Fibroblast of skin of right biceps (primary cell): ENCODE data around the gene MTG2.
A peak's percentile ranks its signal among the peaks of the same experiment; 100 is the strongest.

ENCODE experiments used
- DNase-seq: peaks from one replicate; pipeline ENCODE4 v3.0.0-alpha.2; 2013

The MTG2 gene

DNA sequence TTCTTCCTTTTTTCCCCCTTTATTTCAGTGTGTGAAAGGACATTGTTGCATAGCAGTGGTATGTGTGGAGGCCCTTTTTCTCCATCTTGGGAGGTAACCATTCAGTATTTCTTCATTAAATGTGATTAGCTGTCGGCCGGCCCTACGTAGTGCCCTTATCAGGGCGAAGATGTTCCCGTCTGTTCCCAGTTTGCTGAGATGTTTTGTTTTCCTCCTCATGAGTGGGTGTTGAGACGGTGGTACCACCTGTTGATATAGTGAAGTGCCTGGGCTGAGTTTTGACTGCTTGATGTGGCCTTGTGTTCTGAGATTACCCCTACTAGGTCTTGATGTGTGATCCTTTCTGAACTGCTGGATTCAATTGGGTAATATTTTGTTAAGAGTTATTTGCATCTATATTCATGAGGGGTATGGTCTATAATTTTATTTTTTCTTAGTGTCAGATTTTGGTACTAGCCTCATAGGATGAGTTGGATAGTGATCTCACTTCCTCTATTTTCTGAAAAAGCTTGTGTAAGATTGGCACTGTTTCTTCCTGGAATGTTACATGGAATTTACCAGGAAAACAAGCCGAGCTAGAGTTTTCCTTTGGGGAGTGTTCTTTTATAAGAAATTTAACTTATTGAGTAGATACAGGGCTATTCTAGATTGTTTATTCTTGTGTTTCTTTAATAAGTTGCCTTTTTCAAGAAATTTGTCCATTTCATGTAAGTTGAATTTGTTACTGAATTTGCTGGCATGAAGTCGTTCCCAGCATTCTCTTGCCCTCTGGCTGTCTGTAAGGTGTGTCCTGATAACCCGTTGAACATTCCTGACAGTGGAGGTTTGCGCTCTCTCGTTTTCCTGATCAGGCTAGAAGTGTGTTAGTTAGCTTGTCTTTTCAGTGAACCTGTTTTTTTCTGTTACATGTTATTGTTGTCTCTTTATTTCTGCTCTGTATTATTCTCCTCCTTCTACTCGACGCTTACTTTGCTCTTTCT is 4.3 kb downstream of the MTG2 start:
- DNase-seq, result no peak

DNA sequence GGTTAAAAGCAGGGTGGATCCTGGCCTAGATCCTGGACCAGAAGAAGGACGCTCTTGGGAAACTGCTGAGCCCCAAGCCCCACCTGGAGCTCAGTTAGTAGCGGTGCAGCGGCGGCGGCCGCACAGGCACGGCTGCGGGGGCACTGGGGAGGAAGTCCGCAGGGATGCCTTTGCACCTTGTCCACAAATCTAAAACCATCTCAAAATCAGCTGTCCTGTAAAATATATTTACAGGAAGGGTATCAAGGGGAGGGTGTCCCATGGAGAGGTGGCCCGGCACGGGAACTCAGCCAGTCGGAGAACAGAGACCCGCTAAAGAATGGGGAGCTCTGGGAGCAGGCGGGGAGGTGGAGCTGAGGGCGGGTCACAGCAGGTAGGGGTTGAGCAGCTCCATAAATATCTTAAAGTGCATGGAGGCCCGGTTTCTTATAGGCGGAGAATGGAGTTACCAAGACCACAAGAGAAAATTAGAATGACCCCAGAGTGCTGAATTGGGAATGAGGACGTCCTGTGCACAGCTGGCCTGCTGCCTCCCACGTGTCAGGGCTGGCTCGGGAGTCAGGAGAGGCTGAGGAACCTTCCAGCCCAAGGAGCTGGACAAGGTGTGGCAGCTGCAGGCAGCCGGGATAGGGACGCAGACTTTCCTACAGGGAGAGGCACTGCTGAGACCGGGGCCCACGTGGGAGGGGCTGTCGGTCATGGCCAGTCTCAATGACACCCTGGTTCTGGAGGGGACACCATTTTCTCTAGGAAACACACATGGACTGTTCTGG is 8.0 kb downstream of the MTG2 start:
- no peak for DNase-seq

GRCh38 chr20:62191781-62192559 is 9.1 kb downstream of the MTG2 start:
- DNase-seq, result no peak

DNA sequence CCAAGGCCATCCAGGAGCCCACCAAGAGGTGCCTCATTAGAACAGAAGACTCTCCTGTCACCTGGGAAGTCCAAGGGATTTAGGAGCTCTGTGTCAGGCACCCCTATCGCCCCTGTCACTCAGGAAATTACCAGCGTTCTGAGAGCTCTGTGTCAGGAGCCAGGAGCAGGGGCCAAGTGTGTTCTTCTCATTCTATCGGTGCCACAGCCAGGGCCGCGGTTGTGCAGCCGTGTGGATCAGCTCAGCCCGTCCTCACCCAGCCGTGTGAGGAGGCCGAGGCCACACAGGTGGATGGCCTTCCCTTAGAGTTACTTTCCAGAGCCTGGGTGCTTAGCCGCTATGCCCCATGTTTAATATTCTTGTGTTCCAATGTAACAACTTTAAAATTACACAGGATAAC is 9.8 kb downstream of the MTG2 start:
- no peak for DNase-seq

DNA sequence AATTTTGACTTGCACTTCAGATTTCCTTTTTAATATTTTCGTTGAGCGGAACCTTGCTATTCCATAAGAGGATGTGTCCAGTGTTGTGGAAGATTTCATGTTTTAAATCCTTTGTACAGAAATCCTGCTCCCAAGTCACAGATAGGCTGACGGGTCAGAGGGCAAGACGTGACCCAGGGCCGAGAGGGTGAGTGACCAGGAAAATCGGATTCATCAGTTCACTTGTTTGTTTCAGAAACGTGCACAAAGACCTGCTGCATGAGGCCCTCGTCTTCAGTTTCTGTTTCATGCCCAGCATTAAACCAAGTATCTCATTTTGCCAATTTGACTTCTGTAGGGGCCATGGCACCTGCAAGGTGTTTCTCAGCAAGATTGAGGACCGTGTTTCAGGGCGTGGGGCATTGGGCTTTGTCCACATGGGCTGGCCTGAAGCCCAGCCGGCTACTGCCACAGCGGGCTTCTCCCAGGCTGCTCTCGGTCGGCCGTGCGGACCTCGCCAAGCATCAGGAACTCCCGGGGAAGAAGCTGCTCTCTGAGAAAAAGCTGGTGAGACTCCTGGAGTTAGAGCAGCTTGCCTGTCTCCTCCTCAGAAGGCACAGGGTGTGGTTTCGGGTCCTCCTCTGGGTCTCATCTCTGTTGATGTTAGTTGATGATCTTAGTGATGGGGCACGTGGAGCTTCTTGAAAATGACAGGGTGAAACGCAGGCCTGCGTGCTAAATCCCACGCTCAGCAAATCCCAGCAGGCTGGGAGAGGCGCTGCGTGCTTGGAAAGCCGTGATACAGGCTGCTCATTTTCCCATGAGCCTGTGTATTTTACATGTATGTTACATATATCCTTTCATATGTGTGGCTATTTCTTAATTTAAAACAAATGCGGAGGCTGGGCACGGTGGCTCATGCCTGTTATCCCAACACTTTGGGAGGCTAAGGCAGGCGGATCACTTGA is 10.5 kb downstream of the MTG2 start:
- DNase-seq, result no peak

DNA sequence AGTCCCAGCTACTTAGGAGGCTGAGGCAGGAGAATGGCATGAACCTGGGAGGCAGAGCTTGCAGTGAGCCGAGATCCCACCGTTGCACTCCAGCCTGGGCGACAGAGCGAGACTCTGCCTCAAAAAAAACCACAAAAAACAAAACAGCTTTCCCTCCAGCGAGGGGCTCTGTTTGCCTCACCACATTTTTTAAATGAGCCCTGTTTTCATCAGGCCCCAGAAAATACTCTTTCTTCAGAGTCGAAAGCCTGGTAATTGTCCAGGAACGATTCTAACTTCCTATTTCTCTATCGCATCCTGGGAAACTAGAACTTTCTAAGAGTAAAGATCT is 12.2 kb downstream of the MTG2 start:
- no peak for DNase-seq

- no peak for DNase-seq
Observed at GRCh38 chr20:62195736-62196135, 12.9 kb downstream of the MTG2 start.

DNA sequence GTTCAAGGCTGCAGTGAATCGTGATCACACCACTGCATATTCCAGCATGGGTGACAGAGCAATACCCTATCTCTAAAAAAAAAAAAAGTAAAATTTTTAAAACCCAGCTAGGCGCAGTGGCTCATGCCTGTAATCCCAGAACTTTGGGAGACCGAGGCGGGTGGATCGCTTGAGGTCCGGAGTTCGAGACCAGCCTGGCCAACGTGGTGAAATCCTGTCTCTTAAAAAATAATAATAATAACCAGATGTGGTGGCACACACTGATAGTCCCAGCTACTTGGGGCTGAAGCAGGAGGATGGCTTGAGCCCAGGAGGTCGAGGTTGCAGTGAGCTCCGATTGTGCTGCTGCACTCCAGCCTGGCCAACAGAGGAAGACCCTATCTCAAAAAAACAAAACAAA is 13.5 kb downstream of the MTG2 start:
- DNase-seq, result no peak

GRCh38 chr20:62197311-62197710 is 14.5 kb downstream of the MTG2 start:
- no peak for DNase-seq

- DNase-seq, result no peak
Observed at GRCh38 chr20:62197801-62198200, 15.0 kb downstream of the MTG2 start.

DNA sequence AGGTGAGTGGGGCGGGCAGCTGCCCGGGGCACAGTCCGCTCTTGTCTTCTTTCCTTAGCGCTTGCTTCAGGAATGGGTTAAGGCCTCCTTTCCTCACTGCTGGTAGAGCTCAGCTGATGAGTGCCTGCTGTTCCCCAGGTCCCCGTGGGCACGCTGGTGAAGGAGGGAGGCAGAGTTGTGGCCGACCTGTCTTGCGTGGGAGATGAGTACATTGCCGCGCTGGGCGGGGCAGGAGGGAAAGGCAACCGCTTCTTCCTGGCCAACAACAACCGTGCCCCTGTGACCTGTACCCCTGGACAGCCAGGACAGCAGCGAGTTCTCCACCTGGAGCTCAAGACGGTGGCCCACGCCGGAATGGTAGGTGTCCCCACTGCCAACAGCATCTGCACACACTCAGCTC is 15.7 kb downstream of the MTG2 start:
- DNase-seq, result no peak

GRCh38 chr20:62198931-62199330 is 16.1 kb downstream of the MTG2 start:
- no peak for DNase-seq

- no peak for DNase-seq
Observed at GRCh38 chr20:62200491-62201172, 17.8 kb downstream of the MTG2 start.

DNA sequence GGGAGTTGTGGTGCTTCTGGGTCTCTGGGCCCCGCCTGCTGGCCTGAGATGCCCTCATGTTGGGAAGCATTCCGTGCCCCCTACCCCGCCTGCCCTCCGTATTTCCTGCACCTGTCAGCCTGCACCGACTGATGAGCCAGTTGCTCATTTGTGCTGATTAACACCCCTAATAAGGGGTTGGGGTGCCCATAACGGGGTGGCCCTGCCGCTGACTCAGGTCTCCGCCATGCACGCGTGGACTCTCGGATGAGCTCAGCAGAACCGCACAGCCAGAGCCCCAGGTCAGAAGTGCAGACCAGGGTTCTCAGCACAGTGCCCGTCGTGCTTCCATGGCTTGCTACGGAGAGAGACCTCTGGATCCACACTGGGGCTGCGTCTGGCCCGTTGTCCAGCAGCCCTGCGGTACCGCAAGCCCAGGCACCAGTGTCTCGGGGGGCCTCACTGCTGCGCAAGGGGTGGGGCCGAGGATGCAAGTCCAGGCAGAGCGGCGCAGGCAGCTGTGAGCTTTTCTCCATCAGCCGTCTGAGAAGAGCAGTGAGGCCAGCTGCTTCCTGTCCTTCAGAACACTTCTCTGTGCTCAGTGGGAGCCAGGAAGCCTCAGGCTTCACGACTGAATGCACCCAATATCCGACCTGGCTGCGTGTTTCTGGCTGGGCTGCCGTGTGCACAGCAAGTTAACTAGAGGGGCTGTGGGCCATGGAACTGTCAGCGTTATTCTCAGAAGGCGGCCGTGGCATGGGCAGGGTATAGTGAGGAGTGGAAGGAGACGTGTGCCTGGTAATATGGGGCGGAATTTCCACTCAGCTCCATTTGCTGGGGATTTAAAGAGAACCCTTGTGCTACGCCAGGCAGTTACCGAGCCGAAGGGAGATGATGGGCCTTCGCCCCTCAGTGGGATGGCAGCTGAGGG is 18.6 kb downstream of the MTG2 start:
- no peak for DNase-seq

GRCh38 chr20:62202083-62202395 is 19.2 kb downstream of the MTG2 start:
- peak; percentile 47 for DNase-seq

GRCh38 chr20:62202676-62203377 is 20.0 kb downstream of the MTG2 start:
- DNase-seq, result no peak

DNA sequence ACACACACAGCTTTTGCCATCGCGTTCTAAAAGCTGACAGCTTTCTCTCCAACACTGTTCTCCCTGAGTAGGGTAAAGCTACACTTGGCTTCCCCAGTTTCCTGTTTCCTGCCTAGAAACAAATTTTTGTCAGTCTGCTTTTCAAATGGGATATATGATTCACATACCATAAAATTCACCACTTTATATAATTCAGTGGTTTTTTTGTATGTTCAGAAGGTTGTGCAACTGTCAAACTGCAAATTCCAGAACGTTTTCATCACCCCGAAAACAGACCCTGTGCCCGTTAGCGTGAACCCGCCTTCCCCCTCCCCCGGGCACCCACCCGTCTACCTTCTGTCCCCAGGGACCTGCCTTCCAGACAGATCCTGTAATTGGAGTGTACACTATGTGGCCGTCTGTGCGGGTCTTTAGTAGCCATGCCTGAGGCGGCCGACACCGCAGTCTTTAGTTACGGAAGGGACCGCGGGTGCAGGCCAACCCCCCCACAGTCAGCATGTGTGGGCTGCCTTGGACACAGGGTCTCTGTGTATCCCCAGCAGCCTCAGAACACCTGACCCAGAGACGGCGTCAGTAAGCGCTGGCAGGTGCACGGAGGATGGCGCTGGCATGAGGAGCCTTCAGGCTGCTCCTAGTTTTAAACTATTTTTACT is 20.7 kb downstream of the MTG2 start:
- peak; percentile 78 for DNase-seq

DNA sequence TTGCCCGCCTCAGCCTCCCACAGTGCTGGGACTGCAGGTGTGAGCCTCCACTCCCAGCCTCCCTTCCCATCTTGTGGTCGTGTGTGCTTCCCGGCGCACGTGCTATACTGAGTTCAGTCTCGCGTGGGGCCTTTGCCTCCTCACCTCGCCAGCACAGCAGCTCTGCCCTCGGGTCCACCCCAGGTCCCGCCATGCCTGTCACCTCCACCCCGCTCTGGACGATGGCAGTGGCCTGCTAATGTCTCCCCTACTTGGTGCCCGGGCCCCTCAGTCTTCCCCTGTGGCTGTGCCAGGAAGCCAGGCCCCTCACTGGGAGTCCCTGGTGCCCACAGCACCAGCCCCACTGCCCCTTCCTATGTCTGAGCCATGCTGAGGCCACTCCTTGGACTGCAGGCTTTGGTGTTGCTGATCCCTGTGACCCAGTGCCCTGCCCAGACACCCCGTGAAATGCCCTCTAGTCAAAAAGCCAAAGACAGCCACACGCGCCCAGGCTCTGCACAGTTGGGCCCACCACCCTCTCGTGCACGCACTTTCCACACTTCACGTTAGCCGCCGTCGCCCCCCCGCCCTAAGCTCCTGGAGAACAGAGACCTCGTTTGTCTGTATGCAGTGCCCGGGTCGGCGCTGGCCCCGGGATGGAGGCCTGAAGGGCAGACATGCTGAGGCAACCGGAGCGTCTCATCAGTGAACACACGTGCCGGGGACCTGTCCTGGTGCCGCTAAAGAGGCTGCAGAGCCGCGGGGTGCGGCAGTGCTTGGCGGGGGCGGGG is 23.0 kb downstream of the MTG2 start:
- DNase-seq, result no peak

DNA sequence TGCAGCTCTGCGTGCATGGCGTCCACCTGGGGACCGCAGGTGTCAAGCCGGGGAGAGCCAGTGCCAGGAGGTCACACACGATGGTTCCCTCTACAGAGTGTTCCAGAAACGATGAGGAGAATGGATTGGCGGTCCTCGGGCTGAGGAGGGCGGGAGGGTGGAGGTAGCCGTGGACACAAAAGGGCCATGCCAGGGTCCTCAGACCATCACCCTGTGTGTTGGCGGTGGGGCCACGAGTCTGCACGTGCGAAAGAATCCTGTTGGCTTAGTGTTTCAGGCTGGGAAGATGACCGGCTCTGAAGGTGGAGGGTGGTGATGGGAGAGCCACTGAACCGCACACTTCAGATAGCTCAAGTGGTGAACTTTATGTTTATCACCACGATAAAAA is 23.6 kb downstream of the MTG2 start:
- DNase-seq, result no peak
